ENCODE measurements around the gene NSUN3. TPM values are rescaled to one million over a fixed set of nuclear protein-coding genes. Genes with fewer than 3 reads are reported as not detected.

The NSUN3 gene
- total RNA-seq, 1 experiment from 2014 or later, result 14.4 TPM

GRCh38 chr3:94092086-94092485, 29.2 kb downstream of the NSUN3 start:
- TF ChIP-seq POLR2AphosphoS5 (IDR thresholded peaks at IDR 0.05; ENCODE audit: low read depth, low read length) (no peak), REST (IDR thresholded peaks at IDR 0.05; ENCODE audit: insufficient read depth in 1 of 2, low read depth in 2 of 2, low read length in 1 of 2) (no peak), CTCF (IDR thresholded peaks at IDR 0.05) (no peak), SIN3A (IDR thresholded peaks at IDR 0.05; ENCODE audit: borderline replicate concordance, insufficient read depth, low read depth, low read length) (no peak), TCF7L2 (IDR thresholded peaks at IDR 0.05; ENCODE audit: low read depth, low read length) (no peak)
- no TSS peak for BruUV-seq (replicated peaks)
- ChIA-PET CTCF (no interaction called here), POLR2A (no interaction called here)
- Histone ChIP-seq H3K27me3 (ENCODE audit: control insufficient read depth, insufficient read depth, low read length) (no peaks in the 10 kb centered on the region), H3K4me3 (ENCODE audit: low read depth in 2 of 2, low read length in 2 of 2) (no peak overlapping the region), H3K9me3 (ENCODE audit: control insufficient read depth, insufficient read depth, low read depth, low read length) (no peaks in the 10 kb centered on the region), H3K36me3 (ENCODE audit: control insufficient read depth, insufficient read depth, low read length) (0 out of 2 replicates have a peak, but pooled peaks cover 3% of the 10 kb centered on the region), H3K27ac (ENCODE audit: low read length) (no peak overlapping the region), H3K4me1 (ENCODE audit: control insufficient read depth, insufficient read depth, low read length) (no peaks in the 10 kb centered on the region)
- ATAC-seq (no peak), DNase-seq (ENCODE audit: low read depth, low spot score) (no peak)
- in situ Hi-C loops (cut with HindIII; ENCODE audit: low pct_unique_long_range_greater_than_20kb, low sequenced_read_pairs), result no loop called here
- intact Hi-C loops (cut with micrococcal nuclease; ENCODE audit: unreplicated experiment), result no loop called here

GRCh38 chr3:94093151-94093550, 30.3 kb downstream of the NSUN3 start:
- H3K27me3 ChIP-seq (ENCODE audit: control insufficient read depth, insufficient read depth, low read length), result no peaks in the 10 kb centered on the region
- no peaks in the 10 kb centered on the region for H3K9me3 ChIP-seq (ENCODE audit: control insufficient read depth, insufficient read depth, low read depth, low read length)
- intact Hi-C loops (cut with micrococcal nuclease; ENCODE audit: unreplicated experiment) (no loop called here), in situ Hi-C loops (cut with HindIII; ENCODE audit: low pct_unique_long_range_greater_than_20kb, low sequenced_read_pairs) (no loop called here)
- H3K36me3 ChIP-seq (ENCODE audit: control insufficient read depth, insufficient read depth, low read length), result 0 out of 2 replicates have a peak, but pooled peaks cover 3% of the 10 kb centered on the region
- TF ChIP-seq TCF7L2 (IDR thresholded peaks at IDR 0.05; ENCODE audit: low read depth, low read length) (no peak), POLR2AphosphoS5 (IDR thresholded peaks at IDR 0.05; ENCODE audit: low read depth, low read length) (no peak), CTCF (IDR thresholded peaks at IDR 0.05) (no peak), SIN3A (IDR thresholded peaks at IDR 0.05; ENCODE audit: borderline replicate concordance, insufficient read depth, low read depth, low read length) (no peak), REST (IDR thresholded peaks at IDR 0.05; ENCODE audit: insufficient read depth in 1 of 2, low read depth in 2 of 2, low read length in 1 of 2) (no peak)
- H3K4me3 ChIP-seq (ENCODE audit: low read depth in 2 of 2, low read length in 2 of 2), result no peak overlapping the region
- H3K4me1 ChIP-seq (ENCODE audit: control insufficient read depth, insufficient read depth, low read length), result no peaks in the 10 kb centered on the region
- no peak for DNase-seq (ENCODE audit: low read depth, low spot score)
- BruUV-seq (replicated peaks), result no TSS peak
- ChIA-PET CTCF (no interaction called here), POLR2A (no interaction called here)
- H3K27ac ChIP-seq (ENCODE audit: low read length), result no peak overlapping the region
- ATAC-seq, result no peak
